ENCODE data around the gene CAMK4. TPM values are rescaled to one million over a fixed set of nuclear protein-coding genes. Genes with fewer than 3 reads are reported as not detected.

CAMK4 gene
- total and polyA plus RNA-seq, 2 of the 8 experiments (the other 6 are each of a cell fraction or from before 2014, with no cell fraction given): 1.8 to 8.3 TPM

DNA sequence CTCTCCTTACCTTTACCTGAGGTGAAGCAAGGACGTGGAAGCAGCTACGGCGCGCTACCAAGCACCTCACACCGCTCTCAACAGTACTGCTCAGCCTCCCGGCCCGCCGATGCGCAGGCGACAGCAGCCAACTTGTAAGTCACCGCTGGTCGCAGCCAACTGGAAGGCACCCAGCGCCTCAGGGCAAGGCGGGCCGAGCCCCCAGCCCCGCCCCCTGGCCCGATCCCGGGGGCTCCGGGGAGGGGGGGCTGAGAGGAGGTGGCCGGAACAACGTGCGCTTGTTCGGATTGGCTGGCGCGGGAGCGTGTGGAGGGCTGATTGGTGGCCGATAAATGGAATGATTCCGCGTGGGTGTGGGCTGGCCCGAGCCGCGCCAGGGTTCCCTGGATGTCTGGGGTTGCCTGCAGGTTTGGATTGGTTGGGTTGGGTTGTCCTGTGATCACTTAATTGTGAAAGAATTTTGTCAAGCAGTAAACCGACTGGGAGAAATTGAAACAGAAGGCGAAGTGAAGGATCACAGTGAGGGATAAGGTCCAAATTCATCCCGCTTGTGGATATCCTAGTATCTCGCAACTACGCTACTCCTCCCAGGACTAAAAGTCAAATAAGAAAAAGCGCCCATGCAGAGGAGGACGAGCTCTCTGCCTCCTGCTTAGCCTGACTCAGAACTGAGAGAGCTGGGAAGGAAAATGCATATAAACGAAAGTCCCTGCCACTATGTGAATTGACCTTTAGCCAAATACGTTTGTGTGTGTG lies 288.4 kb downstream of the CAMK4 start, which contains the start of gene STARD4 (continued):
- TF ChIP-seq RBBP5 (IDR thresholded peaks at IDR 0.05; ENCODE audit: borderline replicate concordance, low read depth, low read length) (peak; percentile 90; the same call in 1 of the 2 replicates), GTF2F1 (IDR thresholded peaks at IDR 0.05; ENCODE audit: borderline replicate concordance, low read depth, low read length) (0 out of 2 replicates have a peak, but pooled peaks have one; percentile 8), CBX5 (IDR thresholded peaks at IDR 0.05; ENCODE audit: low read depth, low read length) (no peak), BACH1 (IDR thresholded peaks at IDR 0.05; ENCODE audit: low read length) (peak; percentile 70), POLR2A (IDR thresholded peaks at IDR 0.05; ENCODE audit: control extremely low read depth in 1 of 2, low read depth in 2 of 2, low read length in 2 of 2) (peak; percentile 82 to 84), KDM1A (IDR thresholded peaks at IDR 0.05; ENCODE audit: borderline replicate concordance, low read length) (no peak), ASH2L (IDR thresholded peaks at IDR 0.05; ENCODE audit: low read length) (peak; percentile 52), CEBPB (IDR thresholded peaks at IDR 0.05; ENCODE audit: low read depth, low read length) (no peak; the same call in 1 of the 2 replicates), EGR1 (IDR thresholded peaks at IDR 0.05; ENCODE audit: borderline replicate concordance, low read depth, low read length) (peak; percentile 48; the same call in 1 of the 2 replicates), EP300 (IDR thresholded peaks at IDR 0.05; ENCODE audit: borderline replicate concordance in 1 of 2, low read depth in 2 of 2, low read length in 2 of 2) (peak in 1 of 2 experiments; percentile 74; a peak in 1 of 3 replicates), FOSL1 (IDR thresholded peaks at IDR 0.05; ENCODE audit: insufficient read depth, low read depth, low read length) (no peak), CREB1 (IDR thresholded peaks at IDR 0.05) (peak; percentile 67), TBP (IDR thresholded peaks at IDR 0.05; ENCODE audit: low read depth, low read length) (peak; percentile 88), EZH2 (IDR thresholded peaks at IDR 0.05; ENCODE audit: low read depth, low read length, severe bottlenecking) (no peak)
- TF ChIP-seq, protein P1, sequence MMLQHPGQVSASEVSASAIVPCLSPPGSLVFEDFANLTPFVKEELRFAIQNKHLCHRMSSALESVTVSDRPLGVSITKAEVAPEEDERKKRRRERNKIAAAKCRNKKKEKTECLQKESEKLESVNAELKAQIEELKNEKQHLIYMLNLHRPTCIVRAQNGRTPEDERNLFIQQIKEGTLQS (IDR thresholded peaks at IDR 0.05; ENCODE audit: insufficient read depth, low read depth, low read length): no peak
- TF ChIP-seq, protein P2, sequence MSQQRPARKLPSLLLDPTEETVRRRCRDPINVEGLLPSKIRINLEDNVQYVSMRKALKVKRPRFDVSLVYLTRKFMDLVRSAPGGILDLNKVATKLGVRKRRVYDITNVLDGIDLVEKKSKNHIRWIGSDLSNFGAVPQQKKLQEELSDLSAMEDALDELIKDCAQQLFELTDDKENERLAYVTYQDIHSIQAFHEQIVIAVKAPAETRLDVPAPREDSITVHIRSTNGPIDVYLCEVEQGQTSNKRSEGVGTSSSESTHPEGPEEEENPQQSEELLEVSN (IDR thresholded peaks at IDR 0.05): peak; percentile 43; the same call in 1 of the 2 replicates

Measured in H1 (cell line).